SU-DHL-6 (cell line): Measurements from ENCODE around the gene GGT5.

Source experiments
- CTCF ChIP-seq: fragments of 200-600 bp; sonication (generic); IDR thresholded peaks from one replicate; pipeline ENCODE4 v1.5.1; 2017; ENCODE audit warnings: antibody characterized with exemption, mild to moderate bottlenecking, low read length, moderate library complexity; ENCODE audit not compliant: insufficient read depth, poor library complexity, severe bottlenecking
- EZH2phosphoT487 ChIP-seq: fragments of 200-600 bp; sonication (generic), shearing (Covaris generic); conservative IDR thresholded peaks from 2 replicates; pipeline ENCODE4 v1.6.1; 2018; ENCODE audit warnings: mild to moderate bottlenecking, antibody characterized with exemption, low read length, moderate library complexity, mixed read lengths

- TF ChIP-seq CTCF (no peak), EZH2phosphoT487 (no peak)
Measured at GRCh38 chr22:24191381-24191841, 53.5 kb downstream of the GGT5 start.
